ENCODE data around the gene RBX1. TPM values are rescaled to one million over a fixed set of nuclear protein-coding genes. Genes with fewer than 3 reads are reported as not detected.

RBX1 gene
- total RNA-seq, 1 donor from 2014 or later, result 96.0 TPM

DNA sequence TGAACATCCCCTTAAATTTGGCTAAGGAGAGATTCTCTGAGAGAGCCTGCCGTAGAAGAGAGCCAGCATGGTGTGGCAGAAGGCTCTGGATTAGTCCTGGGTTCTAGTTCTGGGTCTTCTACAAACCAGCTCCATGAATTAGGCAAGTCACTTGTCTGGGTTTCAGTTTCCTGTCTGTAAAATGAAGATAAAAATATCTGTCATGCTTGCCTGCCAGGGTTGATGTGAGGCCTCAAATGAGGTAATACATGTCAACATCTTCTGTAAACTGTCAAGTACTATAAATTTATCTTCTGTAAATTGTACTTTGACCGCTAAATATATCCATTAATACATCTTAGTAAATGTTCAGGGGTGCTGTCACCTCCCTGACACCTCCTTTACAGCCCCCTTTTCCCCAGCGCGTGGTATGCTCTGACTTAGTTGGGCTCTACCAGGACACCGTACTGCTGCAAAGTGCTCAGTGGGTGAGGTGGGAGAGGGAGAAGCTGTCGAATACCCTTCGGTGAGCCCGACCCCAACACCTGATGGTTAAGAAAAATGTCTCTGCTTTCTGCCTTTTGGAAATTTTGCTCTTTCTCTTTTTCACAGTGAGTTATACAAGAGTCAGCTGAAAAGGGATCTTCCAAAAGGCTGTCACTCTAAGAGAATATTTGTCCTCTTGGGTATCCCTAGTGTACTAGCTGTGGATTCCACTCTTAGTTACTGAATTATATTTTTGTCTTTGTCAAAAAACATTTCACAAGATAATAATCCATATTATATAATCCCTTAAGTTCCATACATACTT, 15.0 kb downstream of the RBX1 start:
- H3K9ac ChIP-seq (ENCODE audit: low read depth in 1 of 3, low read length in 3 of 3), result no peak overlapping the region
- H3K27me3 ChIP-seq (ENCODE audit: control insufficient read depth in 3 of 3, insufficient read depth in 3 of 3, low read length in 3 of 3), result no peaks in the 10 kb centered on the region
- H3K4me3 ChIP-seq (ENCODE audit: low read length in 3 of 3), result no peak overlapping the region
- H3K4me1 ChIP-seq (ENCODE audit: control insufficient read depth in 3 of 3, insufficient read depth in 3 of 3, low read length in 3 of 3), result peaks cover 4 to 7% (median 4%) of the 10 kb centered on the region in 3 donors
- peaks cover 30 to 55% (median 41%) of the 10 kb centered on the region in 3 donors for H3K36me3 ChIP-seq (ENCODE audit: control insufficient read depth in 3 of 3, insufficient read depth in 3 of 3, low read length in 3 of 3)
- H3K9me3 ChIP-seq (ENCODE audit: control insufficient read depth in 3 of 3, low read length in 3 of 3), result no peaks in the 10 kb centered on the region
- H3K27ac ChIP-seq (ENCODE audit: low read depth, low read length), result no peak overlapping the region

- H3K27ac ChIP-seq (ENCODE audit: low read depth, low read length), result no peak overlapping the region
- peaks cover 30 to 53% (median 41%) of the 10 kb centered on the region in 3 donors for H3K36me3 ChIP-seq (ENCODE audit: control insufficient read depth in 3 of 3, insufficient read depth in 3 of 3, low read length in 3 of 3)
- H3K4me1 ChIP-seq (ENCODE audit: control insufficient read depth in 3 of 3, insufficient read depth in 3 of 3, low read length in 3 of 3), result peaks cover 4 to 7% (median 4%) of the 10 kb centered on the region in 3 donors
- H3K9me3 ChIP-seq (ENCODE audit: control insufficient read depth in 3 of 3, low read length in 3 of 3), result no peaks in the 10 kb centered on the region
- H3K27me3 ChIP-seq (ENCODE audit: control insufficient read depth in 3 of 3, insufficient read depth in 3 of 3, low read length in 3 of 3), result no peaks in the 10 kb centered on the region
- H3K9ac ChIP-seq (ENCODE audit: low read depth in 1 of 3, low read length in 3 of 3), result no peak overlapping the region
- H3K4me3 ChIP-seq (ENCODE audit: low read length in 3 of 3), result no peak overlapping the region
These were observed 15.5 kb downstream of the RBX1 start for GRCh38 chr22:40966726-40967085.

GRCh38 chr22:40967111-40967760, 16.1 kb downstream of the RBX1 start:
- no peak overlapping the region for H3K4me3 ChIP-seq (ENCODE audit: low read length in 3 of 3)
- peaks cover 4 to 7% (median 4%) of the 10 kb centered on the region in 3 donors for H3K4me1 ChIP-seq (ENCODE audit: control insufficient read depth in 3 of 3, insufficient read depth in 3 of 3, low read length in 3 of 3)
- H3K27ac ChIP-seq (ENCODE audit: low read depth, low read length), result no peak overlapping the region
- no peaks in the 10 kb centered on the region for H3K9me3 ChIP-seq (ENCODE audit: control insufficient read depth in 3 of 3, low read length in 3 of 3)
- H3K36me3 ChIP-seq (ENCODE audit: control insufficient read depth in 3 of 3, insufficient read depth in 3 of 3, low read length in 3 of 3), result peaks cover 30 to 58% (median 42%) of the 10 kb centered on the region in 3 donors
- no peak overlapping the region for H3K9ac ChIP-seq (ENCODE audit: low read depth in 1 of 3, low read length in 3 of 3)
- H3K27me3 ChIP-seq (ENCODE audit: control insufficient read depth in 3 of 3, insufficient read depth in 3 of 3, low read length in 3 of 3), result no peaks in the 10 kb centered on the region

GRCh38 chr22:40972587-40972986, 21.4 kb downstream of the RBX1 start:
- no peak overlapping the region for H3K4me3 ChIP-seq (ENCODE audit: low read length in 3 of 3)
- H3K36me3 ChIP-seq (ENCODE audit: control insufficient read depth in 3 of 3, insufficient read depth in 3 of 3, low read length in 3 of 3), result peaks cover 26 to 37% (median 32%) of the 10 kb centered on the region in 3 donors
- H3K9me3 ChIP-seq (ENCODE audit: control insufficient read depth in 3 of 3, low read length in 3 of 3), result no peaks in the 10 kb centered on the region
- no peak overlapping the region for H3K9ac ChIP-seq (ENCODE audit: low read depth in 1 of 3, low read length in 3 of 3)
- H3K4me1 ChIP-seq (ENCODE audit: control insufficient read depth in 3 of 3, insufficient read depth in 3 of 3, low read length in 3 of 3), result no peaks in the 10 kb centered on the region
- H3K27me3 ChIP-seq (ENCODE audit: control insufficient read depth in 3 of 3, insufficient read depth in 3 of 3, low read length in 3 of 3), result no peaks in the 10 kb centered on the region
- no peak overlapping the region for H3K27ac ChIP-seq (ENCODE audit: low read depth, low read length)

DNA sequence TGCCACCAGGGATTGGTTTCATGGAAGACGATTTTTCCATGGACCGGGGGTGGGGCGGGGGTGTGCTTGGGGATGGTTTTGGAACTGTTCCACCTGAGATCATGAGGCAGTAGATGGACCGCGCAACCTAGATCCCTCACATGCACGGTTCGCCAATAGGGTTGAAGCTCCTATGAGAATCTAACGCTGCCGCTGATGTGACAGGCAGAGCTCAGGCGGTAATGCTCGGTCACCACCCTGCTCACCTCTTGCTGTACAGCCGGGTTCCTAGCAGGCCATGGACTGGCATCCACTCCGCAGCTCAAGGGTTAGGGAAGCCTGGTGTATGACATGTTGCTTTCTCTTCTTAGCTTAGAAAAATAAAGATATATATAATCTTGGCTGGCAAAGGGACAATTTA, 22.0 kb downstream of the RBX1 start:
- Histone ChIP-seq H3K9ac (ENCODE audit: low read depth in 1 of 3, low read length in 3 of 3) (no peak overlapping the region), H3K9me3 (ENCODE audit: control insufficient read depth in 3 of 3, low read length in 3 of 3) (no peaks in the 10 kb centered on the region), H3K36me3 (ENCODE audit: control insufficient read depth in 3 of 3, insufficient read depth in 3 of 3, low read length in 3 of 3) (peaks cover 24 to 31% (median 27%) of the 10 kb centered on the region in 3 donors)

DNA sequence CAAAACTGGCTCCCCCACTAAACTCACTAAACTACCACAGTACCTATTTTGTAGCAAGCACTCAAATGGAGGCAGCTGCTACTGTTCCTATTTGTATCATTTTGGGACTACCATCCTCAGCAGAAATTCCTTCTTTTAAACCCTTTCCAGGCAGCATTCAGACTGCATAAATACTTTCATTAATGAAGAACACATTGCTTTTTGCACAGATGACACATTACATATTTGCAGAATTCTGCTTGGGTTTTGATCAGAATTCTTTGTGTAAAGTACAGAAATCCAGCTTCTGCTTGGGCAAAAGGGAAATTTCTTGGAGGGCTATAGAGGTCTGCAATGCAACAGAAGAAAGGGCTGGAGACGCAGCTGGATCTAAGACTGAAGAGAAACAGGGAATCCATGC, 24.2 kb downstream of the RBX1 start:
- Histone ChIP-seq H3K4me3 (ENCODE audit: low read length in 3 of 3) (no peak overlapping the region), H3K36me3 (ENCODE audit: control insufficient read depth in 3 of 3, insufficient read depth in 3 of 3, low read length in 3 of 3) (peaks cover 14 to 20% (median 18%) of the 10 kb centered on the region in 3 donors), H3K9ac (ENCODE audit: low read depth in 1 of 3, low read length in 3 of 3) (no peak overlapping the region), H3K9me3 (ENCODE audit: control insufficient read depth in 3 of 3, low read length in 3 of 3) (no peaks in the 10 kb centered on the region), H3K4me1 (ENCODE audit: control insufficient read depth in 3 of 3, insufficient read depth in 3 of 3, low read length in 3 of 3) (no peaks in the 10 kb centered on the region), H3K27me3 (ENCODE audit: control insufficient read depth in 3 of 3, insufficient read depth in 3 of 3, low read length in 3 of 3) (no peaks in the 10 kb centered on the region), H3K27ac (ENCODE audit: low read depth, low read length) (no peak overlapping the region)

More for the DNA sequence above, 22.0 kb downstream of the RBX1 start:
- no peaks in the 10 kb centered on the region for H3K4me1 ChIP-seq (ENCODE audit: control insufficient read depth in 3 of 3, insufficient read depth in 3 of 3, low read length in 3 of 3)
- H3K4me3 ChIP-seq (ENCODE audit: low read length in 3 of 3), result no peak overlapping the region
- H3K27me3 ChIP-seq (ENCODE audit: control insufficient read depth in 3 of 3, insufficient read depth in 3 of 3, low read length in 3 of 3), result no peaks in the 10 kb centered on the region
- H3K27ac ChIP-seq (ENCODE audit: low read depth, low read length), result no peak overlapping the region

DNA sequence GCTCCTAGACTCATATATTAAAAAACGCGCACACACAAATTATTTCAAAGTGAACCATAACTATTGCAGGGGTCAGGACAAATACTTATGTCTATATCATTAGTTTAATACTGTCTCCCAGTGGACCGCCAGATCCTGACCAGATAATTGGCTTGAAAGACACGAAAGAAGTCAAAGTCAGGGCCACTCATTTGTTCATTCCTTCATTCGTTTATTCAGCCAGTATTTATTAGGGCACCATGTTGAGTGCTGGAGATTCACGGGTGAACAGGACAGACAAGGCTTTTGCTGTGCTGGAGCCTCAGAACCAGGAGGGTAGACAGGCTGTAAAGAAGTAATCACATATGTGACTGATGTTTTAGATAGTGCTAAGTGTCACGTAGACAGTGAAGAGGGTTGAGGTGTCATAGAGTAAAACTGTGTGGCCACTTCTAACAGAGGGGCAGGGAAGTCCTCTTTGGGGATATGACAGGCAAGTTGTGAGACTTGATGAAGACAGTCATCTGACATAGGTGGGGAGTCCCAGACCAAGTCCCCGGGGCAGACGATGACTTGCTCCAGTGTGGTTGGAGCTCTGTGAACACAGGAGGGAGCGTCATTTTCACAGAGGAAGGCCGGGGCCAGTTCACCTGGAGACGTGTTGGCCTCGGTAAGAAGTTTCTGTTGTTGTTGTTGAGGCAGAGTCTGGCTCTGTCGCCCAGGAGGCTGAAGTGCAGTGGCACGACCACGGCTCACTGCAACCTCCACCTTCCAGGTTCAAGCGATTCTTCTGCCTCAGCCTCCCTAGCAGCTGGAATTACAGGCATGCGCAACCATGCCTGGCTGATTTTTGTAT, 25.9 kb downstream of the RBX1 start:
- Histone ChIP-seq H3K9ac (ENCODE audit: low read depth in 1 of 3, low read length in 3 of 3) (no peak overlapping the region), H3K36me3 (ENCODE audit: control insufficient read depth in 3 of 3, insufficient read depth in 3 of 3, low read length in 3 of 3) (peaks cover 7 to 11% (median 11%) of the 10 kb centered on the region in 3 donors), H3K4me3 (ENCODE audit: low read length in 3 of 3) (no peak overlapping the region), H3K9me3 (ENCODE audit: control insufficient read depth in 3 of 3, low read length in 3 of 3) (no peaks in the 10 kb centered on the region), H3K27me3 (ENCODE audit: control insufficient read depth in 3 of 3, insufficient read depth in 3 of 3, low read length in 3 of 3) (no peaks in the 10 kb centered on the region), H3K4me1 (ENCODE audit: control insufficient read depth in 3 of 3, insufficient read depth in 3 of 3, low read length in 3 of 3) (no peaks in the 10 kb centered on the region), H3K27ac (ENCODE audit: low read depth, low read length) (no peak overlapping the region)

- no peak overlapping the region for H3K9ac ChIP-seq (ENCODE audit: low read depth in 1 of 3, low read length in 3 of 3)
- H3K4me3 ChIP-seq (ENCODE audit: low read length in 3 of 3), result no peak overlapping the region
- no peak overlapping the region for H3K27ac ChIP-seq (ENCODE audit: low read depth, low read length)
- H3K9me3 ChIP-seq (ENCODE audit: control insufficient read depth in 3 of 3, low read length in 3 of 3), result no peaks in the 10 kb centered on the region
- no peaks in the 10 kb centered on the region for H3K36me3 ChIP-seq (ENCODE audit: control insufficient read depth in 3 of 3, insufficient read depth in 3 of 3, low read length in 3 of 3)
- no peaks in the 10 kb centered on the region for H3K27me3 ChIP-seq (ENCODE audit: control insufficient read depth in 3 of 3, insufficient read depth in 3 of 3, low read length in 3 of 3)
- peaks cover 4 to 12% (median 6%) of the 10 kb centered on the region in 3 donors for H3K4me1 ChIP-seq (ENCODE audit: control insufficient read depth in 3 of 3, insufficient read depth in 3 of 3, low read length in 3 of 3)
These were observed 28.0 kb downstream of the RBX1 start for GRCh38 chr22:40979198-40979597.

- H3K27ac ChIP-seq (ENCODE audit: low read depth, low read length), result no peak overlapping the region
- no peak overlapping the region for H3K9ac ChIP-seq (ENCODE audit: low read depth in 1 of 3, low read length in 3 of 3)
- H3K4me1 ChIP-seq (ENCODE audit: control insufficient read depth in 3 of 3, insufficient read depth in 3 of 3, low read length in 3 of 3), result peaks cover 4 to 12% (median 6%) of the 10 kb centered on the region in 3 donors
- no peaks in the 10 kb centered on the region for H3K27me3 ChIP-seq (ENCODE audit: control insufficient read depth in 3 of 3, insufficient read depth in 3 of 3, low read length in 3 of 3)
- H3K9me3 ChIP-seq (ENCODE audit: control insufficient read depth in 3 of 3, low read length in 3 of 3), result no peaks in the 10 kb centered on the region
- no peaks in the 10 kb centered on the region for H3K36me3 ChIP-seq (ENCODE audit: control insufficient read depth in 3 of 3, insufficient read depth in 3 of 3, low read length in 3 of 3)
- no peak overlapping the region for H3K4me3 ChIP-seq (ENCODE audit: low read length in 3 of 3)
These were observed 28.7 kb downstream of the RBX1 start for GRCh38 chr22:40979871-40980270.

Measured in skeletal muscle tissue (tissue), 4 donors.